ENCODE results near the gene LUC7L.

DNA sequence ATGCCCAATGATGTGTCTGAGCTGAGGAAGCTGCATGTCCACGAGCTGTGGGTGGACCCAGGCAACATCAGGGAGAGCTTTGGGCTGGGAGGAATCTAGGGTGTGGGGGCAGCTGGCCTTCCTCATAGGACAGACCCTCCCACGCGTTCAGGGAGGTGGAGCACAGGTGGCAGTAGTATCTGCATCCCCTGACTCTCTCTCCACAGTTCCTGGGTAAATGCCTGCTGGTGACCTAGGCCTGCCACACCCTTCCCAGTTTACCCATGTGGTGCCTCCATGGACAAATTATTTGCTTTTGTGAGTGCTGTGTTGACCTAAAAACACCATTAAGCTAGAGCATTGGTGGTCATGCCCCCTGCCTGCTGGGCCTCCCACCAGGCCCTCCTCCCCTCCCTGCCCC is 60.2 kb downstream of the LUC7L start:
- no peak for TF ChIP-seq CTCF (IDR thresholded peaks at IDR 0.05)
- no peak for TF ChIP-seq POLR2AphosphoS5 (IDR thresholded peaks at IDR 0.05)
